NAMALWA (cell line): ENCODE data around the gene ASIP.
A peak's percentile ranks its signal among the peaks of the same experiment; 100 is the strongest.
"Not testable (repeated sequence)": the region's sequence is repeated elsewhere in the genome, so short reads cannot be mapped to it uniquely, and the experiment has no call there.

Source experiments
- DNase-seq: peaks from one replicate; pipeline ENCODE4 v3.0.0-alpha.2; 2015; ENCODE audit warnings: low spot score

The ASIP gene

GRCh38 chr20:34242879-34243278, 1.7 kb downstream of the ASIP start:
- DNase-seq: no peak

- DNase-seq: no peak
Measured at GRCh38 chr20:34243377-34243776, 2.2 kb downstream of the ASIP start.

GRCh38 chr20:34246126-34246626, 5.0 kb downstream of the ASIP start:
- no peak for DNase-seq

- peak; percentile 50 for DNase-seq
Measured at GRCh38 chr20:34249291-34249690, 8.1 kb downstream of the ASIP start.

GRCh38 chr20:34250005-34250404, 8.8 kb downstream of the ASIP start:
- DNase-seq: no peak

GRCh38 chr20:34251619-34252018, 10.4 kb downstream of the ASIP start:
- no peak for DNase-seq

GRCh38 chr20:34252431-34253086, 11.3 kb downstream of the ASIP start:
- DNase-seq: not testable (repeated sequence)

- no peak for DNase-seq
Measured at GRCh38 chr20:34254979-34255378, 13.8 kb downstream of the ASIP start.

- DNase-seq: no peak
Measured at GRCh38 chr20:34256629-34257124, 15.5 kb downstream of the ASIP start.

- no peak for DNase-seq
Measured at GRCh38 chr20:34260208-34260942, 19.2 kb downstream of the ASIP start.

- no peak for DNase-seq
Measured at GRCh38 chr20:34262488-34263288, 21.5 kb downstream of the ASIP start.

- DNase-seq: not testable (repeated sequence)
Measured at GRCh38 chr20:34263468-34263867, 22.2 kb downstream of the ASIP start.

GRCh38 chr20:34264141-34264540, 22.9 kb downstream of the ASIP start:
- DNase-seq: no peak

- DNase-seq: no peak
Measured at GRCh38 chr20:34268145-34268544, 26.9 kb downstream of the ASIP start.

- DNase-seq: no peak
Measured at GRCh38 chr20:34268851-34269636, 27.8 kb downstream of the ASIP start.

GRCh38 chr20:34269996-34270627, 28.9 kb downstream of the ASIP start:
- DNase-seq: no peak

GRCh38 chr20:34271956-34272355, 30.7 kb downstream of the ASIP start:
- DNase-seq: no peak

- no peak for DNase-seq
Measured at GRCh38 chr20:34274694-34275093, 33.5 kb downstream of the ASIP start.

- no peak for DNase-seq
Measured at GRCh38 chr20:34281177-34281576, 40.0 kb downstream of the ASIP start.

GRCh38 chr20:34282041-34282440, 40.8 kb downstream of the ASIP start:
- DNase-seq: no peak

GRCh38 chr20:34283844-34284243, 42.6 kb downstream of the ASIP start:
- DNase-seq: no peak
